SU-DHL-6 (cell line): ENCODE results near the gene DNAH3.
A peak's percentile ranks its signal among the peaks of the same experiment; 100 is the strongest.

Source experiments
- H2AFZ ChIP-seq: fragments of 200-600 bp; sonication (generic); 2 replicates; pipeline ENCODE4 v1.6.1; 2014; ENCODE audit warnings: low read depth, mild to moderate bottlenecking, moderate library complexity, mixed read lengths, antibody characterized with exemption, low read length; ENCODE audit not compliant: severe bottlenecking
- H3F3A ChIP-seq: fragments of 200-600 bp; shearing (Covaris generic); 2 replicates; pipeline ENCODE4 v1.6.0; 2016; ENCODE audit warnings: antibody characterized with exemption, mild to moderate bottlenecking; ENCODE audit not compliant: insufficient read depth
- H3K27ac ChIP-seq: fragments of 200-600 bp; sonication (generic); 2 replicates; pipeline ENCODE4 v1.5.1; 2016; ENCODE audit warnings: low read depth, mild to moderate bottlenecking, low read length, moderate library complexity, mixed read lengths
- H3K27me3 ChIP-seq: fragments of 200-600 bp; sonication (generic), shearing (Covaris generic); 2 replicates; pipeline ENCODE4 v1.6.0; 2014; ENCODE audit warnings: mild to moderate bottlenecking, low read length
- H3K36me3 ChIP-seq: fragments of 200-600 bp; sonication (generic); 2 replicates; pipeline ENCODE4 v1.6.1; 2014; ENCODE audit warnings: mild to moderate bottlenecking, low read length, mixed read lengths
- H3K4me2 ChIP-seq: fragments of 300-600, 200-600 bp; shearing (Covaris generic), sonication (generic); 2 replicates; pipeline ENCODE4 v1.6.0; 2014; ENCODE audit warnings: low read length, low read depth, mild to moderate bottlenecking; ENCODE audit not compliant: poor library complexity, severe bottlenecking
- H3K4me3 ChIP-seq: fragments of 200-600 bp; sonication (generic); 2 replicates; pipeline ENCODE4 v1.5.1; 2014; ENCODE audit warnings: antibody characterized with exemption, low read length, mild to moderate bottlenecking, mixed read lengths; ENCODE audit not compliant: insufficient read depth, poor library complexity, severe bottlenecking
- H3K79me2 ChIP-seq: fragments of 200-600 bp; sonication (generic); 2 replicates; pipeline ENCODE4 v1.6.1; 2014; ENCODE audit warnings: mild to moderate bottlenecking, low read length, moderate library complexity; ENCODE audit not compliant: insufficient read depth
- H3K9ac ChIP-seq: fragments of 200-600 bp; sonication (generic); 2 replicates; pipeline ENCODE4 v1.7.0; 2014; ENCODE audit warnings: mild to moderate bottlenecking, low read length
- H3K9me2 ChIP-seq: fragments of 200-600 bp; sonication (generic); replicated peaks from 2 replicates; pipeline ENCODE4 v1.6.1; 2014; ENCODE audit warnings: low read length; ENCODE audit not compliant: insufficient read depth
- H3K9me3 ChIP-seq: fragments of 200-600 bp; sonication (generic); 2 replicates; pipeline ENCODE4 v1.6.1; 2014; ENCODE audit warnings: low read length, mixed read lengths; ENCODE audit not compliant: insufficient read depth
- H4K20me1 ChIP-seq: fragments of 200-600 bp; sonication (generic); 2 replicates; pipeline ENCODE4 v1.6.1; 2014; ENCODE audit warnings: low read depth, mild to moderate bottlenecking, antibody characterized with exemption, low read length, moderate library complexity, mixed read lengths
- EZH2phosphoT487 ChIP-seq: fragments of 200-600 bp; sonication (generic), shearing (Covaris generic); conservative IDR thresholded peaks from 2 replicates; pipeline ENCODE4 v1.6.1; 2018; ENCODE audit warnings: mild to moderate bottlenecking, antibody characterized with exemption, low read length, moderate library complexity, mixed read lengths
- TF ChIP-seq, protein P1 (sequence below): fragments of 200-600 bp; sonication (generic); IDR thresholded peaks from one replicate; pipeline ENCODE4 v1.5.1; 2017; ENCODE audit warnings: antibody characterized with exemption, mild to moderate bottlenecking, low read length, moderate library complexity; ENCODE audit not compliant: insufficient read depth, poor library complexity, severe bottlenecking

DNAH3 gene

DNA sequence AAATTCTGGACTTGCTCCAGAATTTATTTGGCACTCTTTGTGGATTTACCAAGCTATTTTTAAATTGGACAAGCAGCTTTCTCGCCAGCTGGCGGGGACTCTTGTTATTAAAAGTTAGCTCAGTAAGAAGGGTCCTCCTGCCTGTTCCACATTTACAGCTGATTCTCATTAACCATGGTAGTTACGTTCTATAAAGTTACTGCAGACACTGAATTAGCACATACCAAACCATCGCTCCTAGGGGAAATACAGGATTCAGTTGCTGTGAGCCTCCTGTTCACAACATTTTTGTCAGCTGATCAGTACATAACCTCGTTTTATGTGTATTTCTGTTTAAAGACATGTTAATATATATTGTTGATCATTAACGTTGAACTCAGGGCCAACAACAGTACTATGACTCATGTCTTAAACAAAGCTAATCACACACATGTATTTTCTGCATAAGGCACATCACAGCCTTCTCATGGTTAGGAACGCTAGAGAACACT, 12.1 kb upstream of the DNAH3 start:
- H3K4me3 ChIP-seq, result no peak overlapping the region
- no peaks in the 10 kb centered on the region for H3K27me3 ChIP-seq
- no peak overlapping the region for H2AFZ ChIP-seq
- no peaks in the 10 kb centered on the region for H3K9me3 ChIP-seq
- no peak overlapping the region for H3K27ac ChIP-seq
- H3K9ac ChIP-seq, result no peak overlapping the region
- TF ChIP-seq, protein P1, sequence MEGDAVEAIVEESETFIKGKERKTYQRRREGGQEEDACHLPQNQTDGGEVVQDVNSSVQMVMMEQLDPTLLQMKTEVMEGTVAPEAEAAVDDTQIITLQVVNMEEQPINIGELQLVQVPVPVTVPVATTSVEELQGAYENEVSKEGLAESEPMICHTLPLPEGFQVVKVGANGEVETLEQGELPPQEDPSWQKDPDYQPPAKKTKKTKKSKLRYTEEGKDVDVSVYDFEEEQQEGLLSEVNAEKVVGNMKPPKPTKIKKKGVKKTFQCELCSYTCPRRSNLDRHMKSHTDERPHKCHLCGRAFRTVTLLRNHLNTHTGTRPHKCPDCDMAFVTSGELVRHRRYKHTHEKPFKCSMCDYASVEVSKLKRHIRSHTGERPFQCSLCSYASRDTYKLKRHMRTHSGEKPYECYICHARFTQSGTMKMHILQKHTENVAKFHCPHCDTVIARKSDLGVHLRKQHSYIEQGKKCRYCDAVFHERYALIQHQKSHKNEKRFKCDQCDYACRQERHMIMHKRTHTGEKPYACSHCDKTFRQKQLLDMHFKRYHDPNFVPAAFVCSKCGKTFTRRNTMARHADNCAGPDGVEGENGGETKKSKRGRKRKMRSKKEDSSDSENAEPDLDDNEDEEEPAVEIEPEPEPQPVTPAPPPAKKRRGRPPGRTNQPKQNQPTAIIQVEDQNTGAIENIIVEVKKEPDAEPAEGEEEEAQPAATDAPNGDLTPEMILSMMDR, result no peak
- no peak for TF ChIP-seq EZH2phosphoT487
- no peaks in the 10 kb centered on the region for H4K20me1 ChIP-seq
- H3K9me2 ChIP-seq, result no peaks in the 10 kb centered on the region
- 0 out of 2 replicates have a peak, but pooled peaks cover 7% of the 10 kb centered on the region for H3K36me3 ChIP-seq
- H3F3A ChIP-seq, result no peaks in the 10 kb centered on the region; the same call in 1 of the 2 replicates
- peaks cover 11% of the 10 kb centered on the region; the same call in 1 of the 2 replicates for H3K79me2 ChIP-seq
- no peak overlapping the region for H3K4me2 ChIP-seq

DNA sequence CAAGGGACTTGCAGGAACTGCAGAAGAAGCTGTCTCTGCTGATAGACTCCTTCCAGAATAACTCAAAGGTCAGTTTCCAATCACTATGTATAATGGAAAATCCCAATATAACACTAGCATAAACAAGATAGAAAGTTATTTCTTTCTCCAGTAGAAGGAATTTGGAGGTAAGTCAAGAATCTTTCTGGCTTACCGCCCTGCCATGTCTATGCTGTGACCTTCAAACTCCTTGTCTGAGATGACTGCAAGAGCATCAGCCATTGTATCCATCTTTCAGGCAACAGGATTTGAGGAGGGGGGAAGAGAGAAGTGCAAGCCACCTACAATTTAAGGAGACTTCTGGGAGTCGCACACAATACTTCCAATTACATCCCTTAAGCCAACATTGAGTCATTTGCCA, 10.6 kb upstream of the DNAH3 start:
- H2AFZ ChIP-seq, result no peak overlapping the region
- no peaks in the 10 kb centered on the region for H3K27me3 ChIP-seq
- no peaks in the 10 kb centered on the region for H3K9me2 ChIP-seq
- H3K9ac ChIP-seq, result no peak overlapping the region
- 0 out of 2 replicates have a peak, but pooled peaks cover 7% of the 10 kb centered on the region for H3K36me3 ChIP-seq
- H3K79me2 ChIP-seq, result peaks cover 11% of the 10 kb centered on the region; the same call in 1 of the 2 replicates
- no peak for TF ChIP-seq EZH2phosphoT487
- TF ChIP-seq, protein P1, result no peak
- no peaks in the 10 kb centered on the region for H3K9me3 ChIP-seq
- H3K4me3 ChIP-seq, result no peak overlapping the region
- H3F3A ChIP-seq, result no peaks in the 10 kb centered on the region; the same call in 1 of the 2 replicates
- H4K20me1 ChIP-seq, result no peaks in the 10 kb centered on the region
- no peak overlapping the region for H3K4me2 ChIP-seq
- H3K27ac ChIP-seq, result no peak overlapping the region

DNA sequence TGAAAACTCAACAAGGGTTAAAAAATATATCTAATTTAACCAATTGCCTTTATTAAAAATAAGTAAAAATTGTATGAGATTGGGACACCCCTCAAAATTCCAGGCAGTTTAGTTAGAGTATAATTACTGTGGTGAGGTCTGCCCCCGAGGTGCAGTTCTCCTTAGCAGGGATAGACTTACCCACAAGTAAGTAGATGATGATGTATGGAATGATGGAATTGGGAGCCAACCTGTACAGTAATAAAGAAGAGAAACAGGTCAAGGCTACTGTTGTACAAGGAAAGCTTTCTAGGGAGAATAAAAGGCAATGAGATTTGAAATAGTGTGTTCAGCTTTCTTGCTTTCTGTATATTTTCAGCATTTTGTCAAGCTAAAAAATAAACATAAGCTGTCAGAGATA, 9.6 kb upstream of the DNAH3 start:
- TF ChIP-seq, protein P1, result no peak
- no peak for TF ChIP-seq EZH2phosphoT487
- no peaks in the 10 kb centered on the region for H3K9me2 ChIP-seq
- H4K20me1 ChIP-seq, result no peaks in the 10 kb centered on the region
- H3K27me3 ChIP-seq, result no peaks in the 10 kb centered on the region
- H3K36me3 ChIP-seq, result 0 out of 2 replicates have a peak, but pooled peaks cover 7% of the 10 kb centered on the region
- H2AFZ ChIP-seq, result no peak overlapping the region
- H3K9ac ChIP-seq, result no peak overlapping the region
- no peaks in the 10 kb centered on the region; the same call in 1 of the 2 replicates for H3F3A ChIP-seq
- H3K9me3 ChIP-seq, result no peaks in the 10 kb centered on the region
- peak overlapping the region; percentile 44; the same call in 1 of the 2 replicates for H3K27ac ChIP-seq
- peaks cover 11% of the 10 kb centered on the region; the same call in 1 of the 2 replicates for H3K79me2 ChIP-seq
- peak overlapping the region; percentile 81 for H3K4me3 ChIP-seq
- H3K4me2 ChIP-seq, result peak overlapping the region; percentile 90
